ENCODE measurements around the gene GUCY2D.
"Not testable (repeated sequence)": the region's sequence is repeated elsewhere in the genome, so short reads cannot be mapped to it uniquely, and the experiment has no call there.

Gene GUCY2D

GRCh38 chr17:8018436-8018835 lies 16.0 kb downstream of the GUCY2D start:
- no peak for DNase-seq (ENCODE audit: low read depth)

- DNase-seq (ENCODE audit: low read depth), result no peak
Measured at GRCh38 chr17:8019166-8019565, 16.8 kb downstream of the GUCY2D start.

GRCh38 chr17:8019665-8020650 lies 17.5 kb downstream of the GUCY2D start:
- DNase-seq (ENCODE audit: low read depth), result no peak

GRCh38 chr17:8020776-8021564 lies 18.6 kb downstream of the GUCY2D start:
- no peak for DNase-seq (ENCODE audit: low read depth)

- no peak for DNase-seq (ENCODE audit: low read depth)
Measured at GRCh38 chr17:8021565-8022359, 19.3 kb downstream of the GUCY2D start.

- no peak for DNase-seq (ENCODE audit: low read depth)
Measured at GRCh38 chr17:8022360-8023003, 20.1 kb downstream of the GUCY2D start.

- DNase-seq (ENCODE audit: low read depth), result not testable (repeated sequence)
Measured at GRCh38 chr17:8024161-8024560, 21.7 kb downstream of the GUCY2D start.

GRCh38 chr17:8025176-8025911 lies 22.9 kb downstream of the GUCY2D start:
- no peak for DNase-seq (ENCODE audit: low read depth)

- DNase-seq (ENCODE audit: low read depth), result no peak
Measured at GRCh38 chr17:8029121-8029520, 26.7 kb downstream of the GUCY2D start.

GRCh38 chr17:8031261-8031661 lies 28.8 kb downstream of the GUCY2D start:
- DNase-seq (ENCODE audit: low read depth), result no peak

- no peak for DNase-seq (ENCODE audit: low read depth)
Measured at GRCh38 chr17:8031950-8032349, 29.5 kb downstream of the GUCY2D start.

GRCh38 chr17:8032442-8032841 lies 30.0 kb downstream of the GUCY2D start:
- DNase-seq (ENCODE audit: low read depth), result no peak

- no peak for DNase-seq (ENCODE audit: low read depth)
Measured at GRCh38 chr17:8038954-8039610, 36.7 kb downstream of the GUCY2D start, which contains the start of gene ALOX15B. Gene ALOX15B, plus strand, starts transcription at chr17:8039059. Its CDS starts 97 bp downstream, at chr17:8039156.

GRCh38 chr17:8039611-8040168 lies 37.3 kb downstream of the GUCY2D start:
- no peak for DNase-seq (ENCODE audit: low read depth)

- DNase-seq (ENCODE audit: low read depth), result no peak
Measured at GRCh38 chr17:8041249-8041928, 39.0 kb downstream of the GUCY2D start.

GRCh38 chr17:8041979-8042378 lies 39.6 kb downstream of the GUCY2D start:
- DNase-seq (ENCODE audit: low read depth), result no peak

GRCh38 chr17:8044819-8045810 lies 42.7 kb downstream of the GUCY2D start:
- DNase-seq (ENCODE audit: low read depth), result no peak

- no peak for DNase-seq (ENCODE audit: low read depth)
Measured at GRCh38 chr17:8046306-8046928, 44.0 kb downstream of the GUCY2D start.

Data from stimulated activated CD8-positive, alpha-beta memory T cell treated with anti-CD3 and anti-CD28 coated beads, Interleukin-15, amount 100 ng/mL, for 1 hour (primary cell).